GM19239 (cell line): ENCODE measurements around the gene LPCAT4.

Source experiments
- DNase-seq: peaks from one replicate; pipeline ENCODE4 v3.0.0; 2011; ENCODE audit warnings: low spot score; ENCODE audit not compliant: insufficient read length
- FAIRE-seq: peaks from 2 replicates; lab custom pipeline; 2011; peaks lifted over from hg19 to GRCh38; lab: Jason Lieb, UNC

The LPCAT4 gene

DNA sequence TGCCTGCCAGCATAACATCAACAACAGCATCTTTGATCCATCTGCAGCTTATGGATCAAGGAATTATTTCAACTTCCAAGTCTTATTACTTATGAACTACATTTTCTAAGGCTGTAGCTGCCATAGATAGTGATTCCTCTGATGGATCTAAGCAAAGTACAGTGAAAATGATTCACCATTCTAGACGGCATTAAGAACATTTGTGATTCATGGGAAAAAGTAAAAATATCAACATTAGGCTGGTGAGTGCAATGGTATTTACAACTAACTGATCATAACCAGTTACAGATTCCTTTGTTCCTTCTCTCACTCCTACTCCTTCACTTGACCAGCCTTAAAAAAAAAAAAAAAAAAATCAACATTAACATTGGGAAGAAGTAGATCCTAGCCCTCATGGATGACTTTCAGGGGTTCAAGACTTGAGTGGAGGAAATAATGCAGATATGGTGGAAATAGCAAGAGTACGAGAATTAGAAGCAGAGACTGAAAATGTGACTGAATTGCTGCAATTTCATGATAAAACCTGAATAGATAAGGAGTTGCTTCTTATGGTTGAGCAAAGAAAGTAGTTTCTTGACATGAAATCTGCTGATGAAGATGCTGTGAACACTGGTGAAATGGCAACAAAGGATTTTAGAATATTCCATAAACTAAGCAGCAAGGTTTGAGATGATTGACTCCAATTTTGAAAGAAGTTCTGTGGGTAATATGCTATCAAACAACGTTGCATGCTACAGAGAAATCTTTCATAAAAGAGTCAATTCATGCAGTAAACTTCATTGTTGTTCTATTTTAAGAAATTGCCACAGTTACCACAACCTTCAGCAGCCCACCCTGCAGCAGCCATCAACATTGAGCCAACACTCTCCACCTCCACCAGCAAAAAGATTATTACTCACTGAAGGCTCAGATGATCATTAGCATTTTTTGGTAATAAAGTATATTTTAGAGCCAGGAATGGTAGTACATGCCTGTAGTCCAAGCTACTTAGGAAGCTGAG lies 52.2 kb downstream of the LPCAT4 start:
- FAIRE-seq (no peak), DNase-seq (no peak)

DNA sequence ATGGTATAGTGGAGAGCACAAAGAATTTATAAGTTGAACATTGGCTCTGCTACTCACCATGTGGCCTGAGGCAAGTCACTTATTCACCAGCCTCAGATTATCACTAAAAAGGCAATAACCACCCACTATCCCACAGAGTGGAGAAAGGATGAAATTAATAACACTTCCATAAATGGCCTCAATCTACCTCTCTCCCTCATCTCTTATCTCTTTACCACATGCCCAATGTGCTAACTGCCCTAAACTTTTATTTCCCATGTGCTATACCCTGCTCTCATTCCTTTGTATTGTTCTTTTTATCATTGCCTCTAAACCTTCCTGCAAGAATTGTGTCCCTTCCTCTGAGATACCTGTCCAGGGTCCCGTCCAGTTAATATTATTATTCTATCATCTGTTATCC lies 55.4 kb downstream of the LPCAT4 start:
- no peak for DNase-seq
- FAIRE-seq, result no peak
